KOPT-K1 (cell line): ENCODE measurements around the gene CACTIN.
"Not testable (repeated sequence)": the region's sequence is repeated elsewhere in the genome, so short reads cannot be mapped to it uniquely, and the experiment has no call there.

Experiments
- H3K27ac ChIP-seq: fragments of 200-600 bp; sonication (generic); 2 replicates; pipeline ENCODE4 v1.5.1; 2016; ENCODE audit warnings: antibody characterized with exemption, mild to moderate bottlenecking, low read depth, low read length; ENCODE audit not compliant: poor library complexity, severe bottlenecking
- H3K36me3 ChIP-seq: fragments of 200-600 bp; sonication (generic); 2 replicates; pipeline ENCODE4 v1.5.1; 2017; ENCODE audit warnings: antibody characterized with exemption, mild to moderate bottlenecking, low read length, moderate library complexity; ENCODE audit not compliant: insufficient read depth
- H3K9me3 ChIP-seq: fragments of 200-600 bp; sonication (generic); 2 replicates; pipeline ENCODE4 v1.5.1; 2017; ENCODE audit warnings: antibody characterized with exemption, low read length, mild to moderate bottlenecking; ENCODE audit not compliant: insufficient read depth, poor library complexity, severe bottlenecking

The CACTIN gene

GRCh38 chr19:3667037-3667638 is 40.5 kb upstream of the CACTIN start:
- Histone ChIP-seq H3K9me3 (no peaks in the 10 kb centered on the region), H3K36me3 (peaks cover 4% of the 10 kb centered on the region; the same call in 1 of the 2 replicates), H3K27ac (no peak overlapping the region)

GRCh38 chr19:3666545-3666856 is 39.9 kb upstream of the CACTIN start:
- H3K27ac ChIP-seq, H3K9me3 ChIP-seq, H3K36me3 ChIP-seq: not testable (repeated sequence)

- Histone ChIP-seq H3K9me3 (no peaks in the 10 kb centered on the region), H3K27ac (no peak overlapping the region), H3K36me3 (peaks cover 11% of the 10 kb centered on the region; the same call in 1 of the 2 replicates)
These were observed 39.3 kb upstream of the CACTIN start for GRCh38 chr19:3665681-3666544.

- peaks cover 11% of the 10 kb centered on the region; the same call in 1 of the 2 replicates for H3K36me3 ChIP-seq
- H3K9me3 ChIP-seq, result no peaks in the 10 kb centered on the region
- H3K27ac ChIP-seq, result no peak overlapping the region
These were observed 38.5 kb upstream of the CACTIN start for GRCh38 chr19:3664879-3665642.

- peaks cover 11% of the 10 kb centered on the region; the same call in 1 of the 2 replicates for H3K36me3 ChIP-seq
- no peak overlapping the region for H3K27ac ChIP-seq
- H3K9me3 ChIP-seq, result no peaks in the 10 kb centered on the region
These were observed 37.2 kb upstream of the CACTIN start for GRCh38 chr19:3663838-3664237.

- no peaks in the 10 kb centered on the region for H3K9me3 ChIP-seq
- H3K27ac ChIP-seq, result no peak overlapping the region
- H3K36me3 ChIP-seq, result peaks cover 16% of the 10 kb centered on the region; the same call in 1 of the 2 replicates
These were observed 35.0 kb upstream of the CACTIN start for GRCh38 chr19:3661284-3662238.

GRCh38 chr19:3660493-3661219 is 34.1 kb upstream of the CACTIN start:
- Histone ChIP-seq H3K36me3 (peaks cover 23% of the 10 kb centered on the region; the same call in 1 of the 2 replicates), H3K27ac (no peak overlapping the region), H3K9me3 (no peaks in the 10 kb centered on the region)

- Histone ChIP-seq H3K36me3 (peaks cover 23% of the 10 kb centered on the region; the same call in 1 of the 2 replicates), H3K9me3 (no peaks in the 10 kb centered on the region), H3K27ac (no peak overlapping the region)
These were observed 33.1 kb upstream of the CACTIN start for GRCh38 chr19:3659746-3660112.

GRCh38 chr19:3658870-3659745 is 32.5 kb upstream of the CACTIN start:
- Histone ChIP-seq H3K27ac (no peak overlapping the region), H3K9me3 (no peaks in the 10 kb centered on the region), H3K36me3 (peaks cover 23% of the 10 kb centered on the region; the same call in 1 of the 2 replicates)

GRCh38 chr19:3658004-3658869 is 31.6 kb upstream of the CACTIN start:
- peaks cover 19% of the 10 kb centered on the region; the same call in 1 of the 2 replicates for H3K36me3 ChIP-seq
- H3K27ac ChIP-seq, result no peak overlapping the region
- H3K9me3 ChIP-seq, result no peaks in the 10 kb centered on the region

- no peaks in the 10 kb centered on the region for H3K9me3 ChIP-seq
- peaks cover 26% of the 10 kb centered on the region; the same call in 1 of the 2 replicates for H3K36me3 ChIP-seq
- H3K27ac ChIP-seq, result no peak overlapping the region
These were observed 30.8 kb upstream of the CACTIN start for GRCh38 chr19:3657395-3657769.

GRCh38 chr19:3656747-3657394 is 30.3 kb upstream of the CACTIN start:
- peaks cover 26% of the 10 kb centered on the region; the same call in 1 of the 2 replicates for H3K36me3 ChIP-seq
- H3K9me3 ChIP-seq, result no peaks in the 10 kb centered on the region
- no peak overlapping the region for H3K27ac ChIP-seq
